GM10248 (cell line): ENCODE results near the gene KHDC4.
A peak's percentile ranks its signal among the peaks of the same experiment; 100 is the strongest.

Experiments used
- CTCF ChIA-PET: fragments of 300-600 bp; sonication (Branson Sonifier 250); formaldehyde crosslinking; extraction: SDS; loops from one replicate; lab custom pipeline; 2021; ENCODE audit warnings: antibody characterized with exemption; lab: Yijun Ruan, JAX
- POLR2A ChIA-PET: fragments of 350-650 bp; sonication (Branson Sonifier 250); formaldehyde crosslinking; extraction: SDS; loops from one replicate; lab custom pipeline; 2020; ENCODE audit warnings: antibody characterized with exemption; lab: Yijun Ruan, JAX
- DNase-seq: peaks from one replicate; pipeline ENCODE4 v3.0.0; 2012; ENCODE audit errors: extremely low spot score
- TF ChIP-seq, protein P1 (sequence below): IDR thresholded peaks from 2 replicates; pipeline ENCODE4 v1.5.1; 2012; ENCODE audit warnings: mild to moderate bottlenecking, low read depth; ENCODE audit errors: extremely low read depth, missing control alignments, control extremely low read depth

The KHDC4 gene

DNA sequence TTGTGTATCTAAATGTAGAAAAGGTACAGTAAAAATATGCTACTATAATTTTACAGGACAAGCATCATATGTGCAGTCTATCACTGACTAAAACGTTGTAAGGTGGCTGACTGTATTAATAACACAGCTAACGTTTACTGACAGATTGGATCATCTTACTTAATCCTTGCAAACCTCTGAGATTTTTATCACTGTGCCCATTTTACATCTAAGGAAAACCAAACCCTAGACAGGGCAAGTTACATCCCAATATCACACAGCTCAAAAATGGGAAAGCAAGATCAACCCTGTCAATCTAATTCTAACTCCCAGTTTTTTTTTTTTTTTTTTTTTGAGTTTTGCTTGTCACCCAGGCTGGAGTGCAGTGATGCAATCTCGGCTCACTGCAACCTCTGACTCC, 15.6 kb downstream of the KHDC4 start:
- POLR2A ChIA-PET: interaction anchor here (0.6 to 0.9 kb wide), 2 partner anchors 42 to 196 kb away, joined by 4 read pairs; partner anchors contain the start of gene LMNA
- CTCF ChIA-PET: interaction anchor here (1.1 to 1.3 kb wide), 2 partner anchors 12 to 15 kb away, joined by 3 to 4 read pairs; partner anchors contain the start of gene KHDC4
- TF ChIP-seq, protein P1, sequence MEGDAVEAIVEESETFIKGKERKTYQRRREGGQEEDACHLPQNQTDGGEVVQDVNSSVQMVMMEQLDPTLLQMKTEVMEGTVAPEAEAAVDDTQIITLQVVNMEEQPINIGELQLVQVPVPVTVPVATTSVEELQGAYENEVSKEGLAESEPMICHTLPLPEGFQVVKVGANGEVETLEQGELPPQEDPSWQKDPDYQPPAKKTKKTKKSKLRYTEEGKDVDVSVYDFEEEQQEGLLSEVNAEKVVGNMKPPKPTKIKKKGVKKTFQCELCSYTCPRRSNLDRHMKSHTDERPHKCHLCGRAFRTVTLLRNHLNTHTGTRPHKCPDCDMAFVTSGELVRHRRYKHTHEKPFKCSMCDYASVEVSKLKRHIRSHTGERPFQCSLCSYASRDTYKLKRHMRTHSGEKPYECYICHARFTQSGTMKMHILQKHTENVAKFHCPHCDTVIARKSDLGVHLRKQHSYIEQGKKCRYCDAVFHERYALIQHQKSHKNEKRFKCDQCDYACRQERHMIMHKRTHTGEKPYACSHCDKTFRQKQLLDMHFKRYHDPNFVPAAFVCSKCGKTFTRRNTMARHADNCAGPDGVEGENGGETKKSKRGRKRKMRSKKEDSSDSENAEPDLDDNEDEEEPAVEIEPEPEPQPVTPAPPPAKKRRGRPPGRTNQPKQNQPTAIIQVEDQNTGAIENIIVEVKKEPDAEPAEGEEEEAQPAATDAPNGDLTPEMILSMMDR: no peak
- DNase-seq: no peak

GRCh38 chr1:155913969-155914757, 20.1 kb downstream of the KHDC4 start:
- CTCF ChIA-PET: interaction anchor here (1.1 to 2.0 kb wide), 2 partner anchors 16 to 75 kb away, joined by 3 to 7 read pairs; no protein-coding TSS in a partner anchor
- TF ChIP-seq, protein P1: no peak
- POLR2A ChIA-PET: interaction anchor here (0.7 kb wide), 1 partner anchor 10 kb away, joined by 3 read pairs; no protein-coding TSS in a partner anchor
- no peak for DNase-seq

DNA sequence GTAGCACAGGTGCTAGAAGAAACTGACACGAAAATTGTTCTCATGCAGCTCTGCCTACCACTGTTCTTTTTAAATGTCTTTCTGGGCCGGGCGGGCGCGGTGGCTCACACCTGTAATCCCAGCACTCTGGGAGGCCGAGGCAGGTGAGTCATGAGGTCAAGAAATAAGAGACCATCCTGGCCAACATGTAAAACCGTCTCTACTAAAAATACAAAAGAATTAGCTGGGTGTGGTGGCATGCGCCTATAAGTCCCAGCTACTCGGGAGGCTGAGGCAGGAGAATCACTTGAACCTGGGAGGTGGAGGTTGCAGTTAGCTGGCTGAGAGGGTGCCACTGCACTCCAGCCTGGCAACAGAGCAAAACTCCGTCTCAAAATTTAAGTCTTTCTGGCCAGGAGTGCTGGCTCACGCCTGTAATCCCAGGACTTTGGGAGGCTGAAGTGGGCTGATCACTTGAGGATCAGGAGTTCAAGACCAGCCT, 22.1 kb downstream of the KHDC4 start:
- ChIA-PET CTCF (interaction anchor here (1.2 kb wide), 1 partner anchor 21 kb away, joined by 4 read pairs; no protein-coding TSS in a partner anchor), POLR2A (interaction anchor here (0.6 to 1.1 kb wide), 2 partner anchors 9 to 23 kb away, joined by 3 to 4 read pairs; no protein-coding TSS in a partner anchor)
- no peak for DNase-seq
- TF ChIP-seq, protein P1: no peak

GRCh38 chr1:155911156-155912055, 22.8 kb downstream of the KHDC4 start, which contains the start of gene RIT1:
RIT1 (minus strand) TSS chr1:155911349; CDS start chr1:155910761, 588 bp downstream.
- DNase-seq: peak; percentile 93
- ChIA-PET CTCF (interaction anchor here (1.2 kb wide), 1 partner anchor 22 kb away, joined by 4 read pairs; no protein-coding TSS in a partner anchor), POLR2A (interaction anchor here (0.5 to 1.1 kb wide), 4 partner anchors 9 to 1690 kb away, joined by 3 to 4 read pairs (median 4); no protein-coding TSS in a partner anchor)
- TF ChIP-seq, protein P1: no peak

GRCh38 chr1:155910621-155911121, 23.5 kb downstream of the KHDC4 start:
- peak; percentile 44 for DNase-seq
- TF ChIP-seq, protein P1: no peak
- CTCF ChIA-PET: interaction anchor here (2.0 kb wide), 1 partner anchor 12 kb away, joined by 5 read pairs; no protein-coding TSS in a partner anchor
- POLR2A ChIA-PET: interaction anchor here (0.6 kb wide), 1 partner anchor 1689 kb away, joined by 4 read pairs; no protein-coding TSS in a partner anchor
